ENCODE measurements around the gene RARS2.
"Not testable (repeated sequence)": the region's sequence is repeated elsewhere in the genome, so short reads cannot be mapped to it uniquely, and the experiment has no call there.

The RARS2 gene, protein sequence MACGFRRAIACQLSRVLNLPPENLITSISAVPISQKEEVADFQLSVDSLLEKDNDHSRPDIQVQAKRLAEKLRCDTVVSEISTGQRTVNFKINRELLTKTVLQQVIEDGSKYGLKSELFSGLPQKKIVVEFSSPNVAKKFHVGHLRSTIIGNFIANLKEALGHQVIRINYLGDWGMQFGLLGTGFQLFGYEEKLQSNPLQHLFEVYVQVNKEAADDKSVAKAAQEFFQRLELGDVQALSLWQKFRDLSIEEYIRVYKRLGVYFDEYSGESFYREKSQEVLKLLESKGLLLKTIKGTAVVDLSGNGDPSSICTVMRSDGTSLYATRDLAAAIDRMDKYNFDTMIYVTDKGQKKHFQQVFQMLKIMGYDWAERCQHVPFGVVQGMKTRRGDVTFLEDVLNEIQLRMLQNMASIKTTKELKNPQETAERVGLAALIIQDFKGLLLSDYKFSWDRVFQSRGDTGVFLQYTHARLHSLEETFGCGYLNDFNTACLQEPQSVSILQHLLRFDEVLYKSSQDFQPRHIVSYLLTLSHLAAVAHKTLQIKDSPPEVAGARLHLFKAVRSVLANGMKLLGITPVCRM

DNA sequence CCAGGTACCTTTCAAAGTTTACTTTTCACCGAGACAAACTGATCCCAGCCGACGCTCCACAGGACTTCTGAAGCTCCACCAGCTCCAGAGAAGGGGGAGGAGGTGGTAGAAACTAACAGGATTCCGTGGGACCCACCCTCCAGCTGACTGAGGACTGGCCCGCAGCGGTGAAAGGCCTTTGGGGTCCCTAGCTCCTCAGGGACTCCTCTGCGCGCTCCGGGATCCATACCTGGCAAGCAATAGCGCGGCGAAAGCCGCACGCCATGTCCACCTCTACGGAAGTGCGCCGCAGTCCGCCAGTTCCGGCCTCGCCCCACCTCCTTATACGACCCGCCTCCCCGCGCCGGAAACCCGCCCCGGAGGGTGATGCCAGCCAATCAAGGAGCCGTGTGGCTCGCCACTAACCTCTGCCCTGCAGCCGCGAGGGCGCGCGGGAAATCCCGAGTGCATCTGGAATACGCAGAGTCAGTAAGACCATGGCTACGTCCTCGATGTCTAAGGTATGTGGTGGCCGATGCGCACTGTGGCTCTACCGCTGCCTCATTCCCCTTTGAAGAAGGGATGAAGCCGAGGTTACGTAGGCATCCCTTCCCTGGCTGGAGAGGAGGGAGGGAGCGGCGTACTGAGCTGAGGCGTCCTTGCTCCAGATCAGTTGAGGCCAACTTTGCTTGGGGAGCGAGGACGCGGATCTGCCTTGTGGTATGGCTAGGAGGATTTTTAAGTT, at the start of gene RARS2, which contains the start of gene ORC3:
RARS2 (minus strand) TSS at position 295 of the 724 bp plus-strand sequence; CDS start at position 265, 30 bp downstream.
ORC3 (plus strand) TSS at position 443 of the 724 bp plus-strand sequence; CDS start at position 477, 34 bp downstream.
- peak; percentile 81 for DNase-seq

DNA sequence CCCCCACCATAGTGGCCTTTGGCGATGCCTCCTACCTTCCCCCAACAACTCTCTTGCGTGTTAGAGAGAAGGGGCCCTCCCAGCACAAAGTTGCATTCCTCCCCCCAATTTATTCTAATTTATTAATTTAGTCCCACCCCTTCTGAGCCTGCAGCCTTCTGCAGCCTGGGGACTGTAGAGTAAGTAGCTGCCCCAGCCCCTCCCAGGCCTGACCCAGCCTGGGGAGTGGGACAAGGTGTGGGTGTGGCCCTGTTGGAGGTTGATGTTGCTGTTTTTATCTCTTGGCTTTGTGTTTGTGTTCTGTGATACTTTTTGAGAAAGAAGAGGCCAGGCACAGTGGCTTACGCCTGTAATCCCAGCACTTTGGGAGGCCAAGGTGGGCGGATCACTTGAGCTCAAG, 49.6 kb upstream of the RARS2 start:
- no peak for DNase-seq

DNA sequence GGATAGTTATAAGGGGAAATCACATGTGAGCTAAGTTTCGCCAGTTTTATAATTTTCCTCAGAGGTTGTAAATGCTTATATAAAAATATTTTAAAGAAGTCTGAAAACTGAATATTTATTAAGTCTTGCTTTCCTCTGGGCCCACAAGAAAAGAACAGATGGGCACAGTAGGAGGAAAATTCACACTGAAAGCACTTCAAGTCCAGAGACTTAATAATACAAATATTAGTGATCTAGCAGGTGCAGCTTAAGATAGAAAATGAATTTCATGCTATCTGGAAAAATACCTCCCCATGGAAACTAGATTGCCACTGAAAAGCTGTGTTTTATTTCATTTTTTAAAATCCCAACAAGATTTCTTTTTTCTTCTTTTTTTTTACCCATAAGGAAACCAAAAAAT, 47.3 kb upstream of the RARS2 start:
- no peak for DNase-seq

DNA sequence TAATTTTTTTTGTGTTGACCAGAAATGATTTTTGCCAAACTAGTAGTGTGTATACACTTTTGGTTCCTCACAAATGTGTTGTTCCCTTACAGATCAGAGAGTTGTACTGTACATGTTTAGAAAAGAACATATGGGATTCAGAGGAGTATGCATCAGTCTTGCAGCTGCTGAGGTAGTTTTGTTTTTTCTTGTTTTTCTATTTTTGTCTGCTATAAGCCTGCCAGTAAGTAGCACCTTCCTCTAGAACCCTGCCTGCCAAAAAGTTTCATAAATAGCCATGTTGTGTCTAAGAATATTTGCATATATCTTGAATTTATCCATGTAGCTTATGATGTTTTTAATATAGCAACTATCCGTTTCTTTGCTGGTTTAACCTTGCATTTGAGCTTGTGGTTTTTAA, 46.5 kb upstream of the RARS2 start:
- DNase-seq = no peak

DNA sequence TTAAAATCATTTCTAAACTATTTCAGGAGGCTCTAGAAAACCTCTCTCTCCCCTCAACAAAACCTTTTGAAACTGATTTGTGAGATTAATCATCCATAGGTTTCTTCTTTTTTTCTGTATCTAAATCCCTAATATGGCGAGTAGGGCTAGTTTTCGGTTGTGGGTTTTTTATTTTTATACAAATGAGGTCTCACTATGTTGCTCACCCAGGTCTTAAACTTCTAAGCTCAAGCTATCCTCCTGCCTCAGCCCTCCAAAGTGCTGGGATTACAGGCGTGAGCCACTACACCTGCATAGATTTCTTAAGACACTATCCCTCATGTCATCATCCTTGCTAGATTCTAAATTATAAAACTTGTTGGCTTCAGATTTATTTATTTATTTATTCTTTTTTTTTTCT, 44.1 kb upstream of the RARS2 start:
- no peak for DNase-seq

DNA sequence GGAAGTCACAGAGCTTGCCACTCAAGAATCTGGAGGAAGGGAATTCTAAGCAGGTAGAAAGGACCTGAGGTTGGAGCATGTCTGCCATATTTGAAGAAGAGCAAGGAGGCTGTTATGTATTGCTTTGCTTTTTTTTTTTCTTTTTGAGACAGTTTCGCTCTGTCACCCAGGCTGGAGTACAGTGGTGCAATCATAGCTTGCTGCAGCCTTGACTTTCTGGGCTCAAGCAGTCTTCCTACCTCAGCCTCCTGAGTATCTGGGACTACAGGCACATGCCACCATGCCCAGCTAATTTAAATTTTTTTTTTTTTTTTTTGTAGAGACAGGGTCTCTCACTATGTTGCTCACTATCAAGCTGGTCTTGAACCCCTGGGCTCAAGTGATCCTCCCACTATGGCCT, 41.0 kb upstream of the RARS2 start:
- no peak for DNase-seq

DNA sequence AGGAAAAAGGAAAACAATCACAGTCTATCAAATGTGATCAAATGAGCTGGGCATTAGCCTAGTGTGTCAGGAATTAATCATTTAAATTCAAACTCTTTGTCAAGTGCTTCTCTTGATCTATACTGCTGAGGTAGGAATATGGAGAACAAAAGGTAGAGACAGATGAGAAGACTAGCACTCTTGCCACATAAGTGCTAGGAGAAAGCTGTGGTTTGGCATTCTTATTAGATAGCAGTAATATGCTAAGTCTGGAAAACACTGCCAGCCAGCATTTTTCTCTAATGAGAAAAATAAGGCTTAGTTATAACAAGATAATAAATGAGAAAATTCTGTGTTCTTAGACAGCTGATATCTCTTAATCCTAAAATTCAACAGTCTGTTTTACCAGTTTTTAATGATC, 39.1 kb upstream of the RARS2 start:
- no peak for DNase-seq

DNA sequence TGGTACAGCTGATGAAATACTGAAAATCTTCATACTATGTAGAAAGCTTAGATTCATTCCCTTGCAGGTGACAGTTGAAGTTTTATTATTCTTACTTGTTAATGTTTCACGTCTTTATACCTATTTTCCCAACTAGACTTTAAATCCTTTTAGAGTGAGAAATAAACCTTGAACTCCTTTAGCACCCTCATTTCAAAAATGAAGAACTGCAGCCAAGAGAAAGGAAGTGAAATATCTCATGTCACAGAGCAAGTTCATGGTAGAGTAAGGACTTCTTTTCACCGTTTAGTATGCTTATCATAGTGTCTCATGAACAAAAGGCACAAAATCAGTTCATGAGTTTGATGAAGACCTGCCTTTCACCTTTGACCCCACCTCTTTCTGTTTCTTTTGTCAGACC, 38.6 kb upstream of the RARS2 start:
- DNase-seq = no peak

DNA sequence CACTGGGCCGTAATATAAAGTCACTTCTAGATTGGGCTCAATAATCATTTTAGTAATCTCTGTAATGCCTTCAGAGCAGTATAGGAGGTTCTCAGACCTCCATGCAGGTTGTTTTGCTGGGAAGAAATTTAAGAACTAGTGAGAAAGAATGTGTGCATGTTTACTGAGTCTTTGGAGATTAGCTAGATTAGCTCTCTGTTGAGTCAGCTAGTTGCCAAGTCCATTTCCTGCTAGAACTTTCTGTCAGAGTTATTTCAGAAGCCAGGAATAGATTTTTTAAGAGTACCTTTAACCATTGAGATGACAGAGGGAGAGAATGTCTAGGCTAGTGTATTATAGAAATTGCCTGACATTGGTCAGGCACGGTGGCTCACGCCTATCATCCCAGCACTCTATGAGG, 33.5 kb upstream of the RARS2 start:
- no peak for DNase-seq

DNA sequence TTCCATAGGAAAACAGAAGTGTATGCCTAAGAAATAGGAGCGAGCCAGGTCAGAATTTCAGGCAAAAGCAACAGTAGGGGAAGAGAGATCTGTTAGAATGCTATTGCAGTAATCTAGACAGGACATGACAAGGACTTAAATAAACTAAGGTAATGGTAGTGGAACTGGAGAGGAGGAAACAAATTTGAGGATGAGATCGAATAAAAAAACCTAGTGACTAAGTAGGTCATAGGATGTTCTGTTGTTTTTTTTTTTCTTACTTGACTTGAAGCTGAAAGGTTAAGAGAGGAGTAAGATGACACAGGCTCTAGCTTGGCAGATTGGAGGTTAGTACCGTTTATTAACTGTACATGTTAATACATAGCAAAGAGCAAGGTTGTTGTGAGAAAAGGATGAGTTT, 28.7 kb upstream of the RARS2 start:
- DNase-seq = no peak

DNA sequence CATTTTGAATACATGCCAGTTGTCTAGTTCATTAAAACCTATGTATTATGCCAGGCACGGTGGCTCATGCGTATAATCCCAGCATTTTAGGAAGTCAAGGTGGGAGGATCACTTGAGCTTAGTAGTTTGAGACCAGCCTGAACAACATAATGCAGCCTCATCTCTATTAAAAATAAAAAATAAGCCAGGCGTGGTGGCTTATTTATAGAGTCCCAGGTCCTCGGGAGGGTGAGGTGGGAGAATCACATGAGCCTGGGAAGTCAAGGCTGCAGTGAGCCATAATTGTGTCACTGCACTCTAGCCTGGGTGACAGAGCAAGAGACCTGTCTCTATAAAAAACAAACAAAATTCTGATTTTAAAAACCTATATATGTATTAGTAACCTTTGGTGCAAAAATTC, 27.6 kb upstream of the RARS2 start:
- no peak for DNase-seq

DNA sequence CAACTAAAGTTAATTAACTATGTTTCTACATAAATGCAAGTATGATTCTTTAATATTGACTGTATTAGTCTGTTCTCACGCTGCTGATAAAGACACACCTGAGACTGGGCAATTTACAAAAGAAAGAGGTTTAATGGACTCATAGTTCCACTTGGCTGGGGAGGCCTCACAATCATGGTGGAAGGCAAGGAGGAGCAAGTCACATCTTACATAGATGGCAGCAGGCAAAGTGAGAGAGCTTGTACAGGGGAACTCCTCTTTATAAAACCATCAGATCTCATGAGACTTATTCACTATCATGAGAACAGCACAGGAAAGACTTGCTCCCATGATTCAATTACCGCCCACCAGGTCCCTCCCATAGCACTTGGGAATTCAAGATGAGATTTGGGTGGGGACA, 23.2 kb upstream of the RARS2 start:
- not testable (repeated sequence) for DNase-seq

DNA sequence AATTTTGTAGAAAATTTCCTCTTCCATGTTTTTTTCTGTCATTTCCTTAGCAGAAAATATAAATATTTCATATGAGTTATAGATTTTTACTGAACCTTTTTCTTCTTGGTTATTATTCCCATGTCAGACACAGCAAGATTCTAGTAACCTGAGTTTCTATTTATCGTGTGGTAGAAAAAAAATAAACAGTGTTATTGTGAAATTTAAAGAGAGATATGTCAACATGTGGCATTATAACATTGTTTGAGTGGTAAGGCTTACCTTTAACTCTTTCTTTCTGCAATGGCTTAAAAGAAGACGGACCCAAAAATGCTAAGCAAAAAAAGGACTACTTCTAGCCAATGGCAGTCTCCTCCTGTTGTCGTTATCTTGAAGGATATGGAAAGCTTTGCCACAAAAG, 19.0 kb upstream of the RARS2 start:
- no peak for DNase-seq

DNA sequence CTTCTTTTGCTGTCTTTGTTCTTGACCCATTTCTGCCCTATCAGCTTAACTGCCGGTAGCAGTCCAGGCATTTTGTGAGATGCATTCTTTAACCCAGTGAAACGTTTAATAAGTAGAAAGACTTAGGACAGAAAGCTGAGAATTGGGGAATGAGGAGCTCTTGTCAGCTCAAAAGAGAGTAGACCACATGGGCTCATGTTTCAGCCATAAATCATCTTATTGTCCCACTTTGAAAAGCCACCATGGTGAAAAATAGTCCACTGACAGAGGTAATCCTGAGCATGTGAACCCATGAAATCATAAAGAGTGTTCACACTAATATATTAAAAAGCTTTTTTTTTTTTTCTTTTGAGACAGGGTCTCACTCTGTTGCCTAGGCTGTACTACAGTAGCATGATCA, 16.4 kb upstream of the RARS2 start:
- no peak for DNase-seq

DNA sequence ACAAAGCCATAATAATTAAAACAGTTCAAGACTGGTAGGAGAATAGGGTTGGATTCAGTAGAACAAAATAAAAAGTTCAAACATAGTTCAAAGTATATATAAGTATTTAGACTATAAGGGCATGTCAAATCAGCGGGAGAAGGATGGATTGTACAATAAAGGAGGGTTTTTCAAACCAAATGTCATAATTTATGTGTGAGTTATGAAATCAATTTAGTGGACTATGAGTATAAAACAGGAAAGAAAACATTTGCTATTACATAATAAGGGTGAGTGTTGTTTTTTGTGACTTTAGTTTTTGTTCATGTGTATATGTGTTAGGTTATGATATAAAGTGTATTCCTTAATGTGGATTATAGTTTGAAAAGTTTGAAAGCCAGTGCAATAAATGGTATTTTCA, 10.8 kb upstream of the RARS2 start:
- DNase-seq = no peak

DNA sequence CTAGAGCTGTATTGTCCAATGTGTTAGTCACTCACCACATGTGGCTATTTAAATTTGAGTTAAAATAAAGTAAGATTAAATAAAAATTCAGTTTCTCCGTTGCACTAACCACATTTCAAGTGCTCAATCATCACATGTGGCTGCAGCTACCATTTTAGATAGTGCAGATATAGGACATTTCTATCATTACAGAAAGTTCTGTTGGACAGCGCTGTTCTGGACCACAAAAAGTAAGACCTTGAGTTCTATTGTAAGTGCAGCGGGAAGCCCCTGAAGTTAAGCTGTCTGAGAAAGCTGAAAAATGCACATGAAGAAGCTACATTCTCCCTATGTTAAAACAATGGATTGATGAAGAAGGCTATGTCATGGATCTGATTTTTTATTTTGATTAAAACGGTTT, 1.2 kb upstream of the RARS2 start:
- DNase-seq = no peak

DNA sequence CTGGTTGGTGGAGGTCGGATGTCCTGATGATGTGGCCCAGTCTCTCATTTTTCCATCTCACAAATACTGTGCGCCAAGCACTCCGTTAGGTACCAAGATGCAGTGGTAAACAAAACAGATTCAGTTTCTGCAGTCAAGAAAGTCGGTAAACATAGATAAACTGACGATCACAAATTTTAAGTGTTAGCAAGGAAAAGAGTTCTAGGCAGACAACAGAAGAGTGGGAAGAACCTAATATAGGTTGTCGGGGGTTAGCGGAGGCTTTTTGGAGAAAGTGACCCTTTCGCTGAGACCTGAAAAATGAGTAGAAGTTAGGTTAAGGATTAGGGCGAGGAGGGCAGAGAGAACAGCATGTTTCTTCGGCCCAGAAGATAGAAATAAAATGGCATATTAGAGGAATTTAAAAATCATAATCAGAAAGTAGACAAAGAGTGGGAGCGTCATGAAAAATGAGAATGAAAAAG, 662 bp upstream of the RARS2 start:
- DNase-seq = no peak

DNA sequence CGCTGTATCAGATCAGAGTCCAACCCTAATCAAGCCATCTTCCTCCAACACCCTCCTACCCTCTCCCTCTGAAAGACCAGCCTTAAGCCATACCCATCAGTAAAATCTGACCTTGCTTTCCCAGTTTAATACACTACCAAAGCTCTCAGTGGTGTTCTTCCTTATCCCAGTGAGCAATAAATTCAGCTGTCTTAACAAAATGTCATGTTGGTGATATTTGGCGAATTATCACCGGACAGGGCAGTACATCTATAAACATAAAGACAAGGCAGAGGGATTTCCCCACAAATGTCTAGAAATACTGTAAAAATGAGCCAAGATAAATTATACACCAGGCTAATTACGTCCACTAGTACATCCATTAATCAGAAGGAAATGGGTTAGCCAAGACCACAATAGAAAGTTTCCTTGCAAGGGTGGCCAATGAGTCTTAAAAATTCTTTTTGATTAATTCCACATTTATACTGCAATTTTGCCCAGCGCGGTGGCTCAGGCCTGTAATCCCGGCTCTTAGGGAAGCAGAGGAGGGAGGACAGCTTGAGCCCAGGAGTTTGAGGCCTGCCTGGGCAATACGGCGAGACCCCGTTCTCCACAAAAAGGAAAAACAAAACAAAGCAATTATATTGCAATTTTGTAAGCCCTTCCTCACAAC, 905 bp downstream of the RARS2 start:
- DNase-seq = no peak

DNA sequence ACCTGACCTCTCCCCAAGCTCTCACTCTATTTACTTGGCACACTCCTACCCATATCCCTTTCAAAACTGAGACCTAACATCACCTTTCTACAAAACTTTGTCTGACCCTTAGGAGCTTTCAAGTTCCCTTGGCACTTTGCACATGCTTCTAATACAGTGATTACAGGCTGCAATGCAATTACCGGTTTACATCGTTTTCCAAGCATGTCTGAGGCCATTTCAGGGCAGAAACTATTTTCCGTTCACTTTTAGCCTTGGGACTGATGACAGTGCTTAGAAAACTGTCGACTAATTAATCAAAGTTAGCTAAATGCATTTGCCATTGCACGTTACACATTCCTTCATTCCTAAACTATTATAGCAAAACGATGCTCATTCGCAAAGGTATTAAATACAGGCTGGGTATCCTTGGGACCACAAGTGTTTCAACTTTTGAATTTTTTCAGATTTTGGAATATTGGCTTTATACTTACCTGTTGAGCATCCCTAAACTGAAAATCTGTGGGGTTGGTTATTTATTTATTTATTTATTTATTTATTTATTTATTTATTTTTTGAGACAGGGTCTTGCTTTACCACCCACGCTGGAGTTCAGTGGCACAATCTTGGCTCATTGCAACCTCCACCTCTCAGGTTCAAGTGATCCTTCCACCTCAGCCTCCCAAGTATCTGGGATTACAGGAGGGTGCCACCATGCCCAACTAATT, 3.3 kb downstream of the RARS2 start:
- DNase-seq = no peak

DNA sequence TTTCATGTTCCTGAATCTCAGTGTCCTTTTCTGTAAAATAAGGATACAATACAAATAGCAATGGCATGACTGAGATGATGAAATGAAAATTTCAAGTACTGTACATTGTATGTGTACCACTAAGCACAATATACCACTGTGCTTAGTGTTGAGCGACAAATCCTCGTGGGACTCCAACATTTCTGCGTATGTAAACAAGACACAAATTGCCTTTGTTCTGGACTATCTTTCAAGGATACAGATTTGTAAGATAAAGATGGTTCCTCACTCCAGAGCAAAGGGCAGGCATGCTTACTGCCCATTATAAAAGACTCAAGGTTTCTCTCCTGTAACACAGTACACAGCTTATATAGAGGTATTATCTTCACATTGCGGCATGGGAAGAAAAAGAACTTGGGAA, 6.0 kb downstream of the RARS2 start:
- no peak for DNase-seq

DNA sequence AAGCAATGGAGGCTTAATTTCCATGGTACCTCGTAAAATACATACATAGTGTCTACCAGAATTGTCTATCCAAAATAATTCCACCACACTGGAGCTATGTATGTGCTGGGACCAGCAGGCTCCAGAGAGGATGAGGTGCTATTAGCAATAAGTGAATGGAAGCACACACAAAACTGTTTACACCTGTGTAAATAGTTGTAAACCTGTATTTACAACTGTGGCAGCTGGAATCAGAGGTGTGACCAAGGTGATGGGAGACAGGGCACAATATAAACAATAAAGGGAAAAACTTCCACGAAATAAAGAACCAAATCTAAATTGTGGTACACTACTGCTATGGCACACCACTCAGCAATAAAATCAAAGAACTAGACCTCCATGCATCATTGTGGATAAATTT, 14.4 kb downstream of the RARS2 start:
- DNase-seq = peak; percentile 19

DNA sequence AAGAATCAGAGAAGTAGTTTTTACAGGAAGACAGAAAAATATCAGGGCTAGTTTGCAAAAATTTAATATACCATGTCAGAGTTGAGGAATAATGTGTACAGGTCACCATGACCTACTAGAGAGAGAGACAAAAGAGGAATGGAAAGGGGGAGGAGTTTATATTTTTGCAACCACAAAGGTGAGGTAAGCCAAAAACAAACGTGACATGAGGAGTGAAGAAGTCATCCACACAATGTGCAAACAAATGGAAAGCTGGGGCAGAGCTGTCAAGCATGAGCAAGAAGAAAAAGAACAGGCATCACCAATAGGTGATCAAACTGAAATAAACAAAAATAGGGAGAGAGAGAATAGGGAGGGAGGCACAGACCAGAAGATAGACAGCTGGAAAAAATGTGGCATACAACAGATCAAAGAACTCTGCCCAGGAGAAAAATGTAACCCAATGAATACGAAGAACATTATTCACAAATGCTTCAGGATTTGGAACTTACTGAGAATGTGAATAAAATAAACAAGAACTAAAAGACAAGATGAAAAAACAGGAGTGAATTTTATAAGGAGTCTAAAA, 15.5 kb downstream of the RARS2 start:
- DNase-seq = peak; percentile 45
